A204.1 (cell line): ENCODE data around the gene COL16A1.

Experiments
- FAIRE-seq: peaks from 2 replicates; lab custom pipeline; 2012; peaks lifted over from hg19 to GRCh38; lab: Jason Lieb, UNC

Gene COL16A1

DNA sequence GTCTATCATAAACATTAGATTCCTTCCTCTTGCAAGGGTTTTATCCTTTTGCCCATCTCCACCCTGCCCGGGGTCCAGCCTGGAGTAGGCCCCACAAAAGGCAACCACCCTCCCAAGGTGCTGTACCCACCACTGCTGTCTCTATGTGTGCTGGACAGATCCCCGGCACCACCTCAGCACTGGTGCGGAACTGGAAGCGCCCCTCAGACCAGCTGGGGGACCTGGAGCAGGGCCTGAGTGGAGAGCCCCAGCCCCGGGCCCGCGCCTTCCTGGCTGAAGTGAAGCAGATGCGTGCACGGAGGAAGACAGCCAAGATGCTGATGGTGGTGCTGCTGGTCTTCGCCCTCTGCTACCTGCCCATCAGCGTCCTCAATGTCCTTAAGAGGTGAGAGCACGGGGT is 80.5 kb downstream of the COL16A1 start:
- FAIRE-seq = no peak

DNA sequence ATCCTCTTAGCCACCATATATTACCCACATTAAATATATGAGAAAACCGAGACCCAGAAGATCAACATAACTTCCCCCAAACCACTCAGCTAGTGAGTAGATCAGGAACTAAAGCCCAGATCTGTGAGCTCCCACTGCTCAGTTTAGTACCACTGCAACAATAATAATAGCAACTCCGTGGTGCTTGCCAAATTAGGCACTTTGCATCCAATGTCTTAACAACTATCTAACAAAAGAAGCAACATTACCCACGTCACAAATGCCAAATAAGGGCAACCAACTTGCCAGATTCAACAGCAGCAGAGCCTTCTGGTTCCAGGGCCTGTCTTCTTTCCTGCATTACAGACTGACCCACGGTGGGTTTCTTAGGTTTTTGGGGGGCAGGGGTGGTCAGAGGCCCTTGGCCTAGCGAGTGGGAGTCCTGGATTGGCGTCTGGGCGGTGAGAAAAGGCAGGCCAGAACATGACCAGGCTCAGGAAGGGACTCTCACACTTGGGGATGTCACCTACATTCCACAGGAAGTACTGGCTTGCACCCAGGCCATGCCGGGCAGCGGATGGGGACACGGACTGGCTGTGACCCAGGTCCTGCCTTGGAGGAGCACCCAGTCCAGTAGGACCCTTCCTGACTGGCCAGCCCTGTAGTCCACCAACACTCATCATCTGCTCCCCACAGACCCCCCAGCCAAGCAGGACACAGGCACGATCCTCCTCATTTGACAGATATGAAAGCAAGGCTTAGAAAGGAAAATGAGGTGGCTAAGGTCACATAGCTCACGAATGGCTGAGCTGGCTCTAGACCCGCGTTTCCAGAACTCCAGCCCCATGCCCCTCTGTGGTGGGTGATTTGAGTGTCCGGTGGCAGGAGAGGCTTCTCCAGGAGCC is 81.7 kb downstream of the COL16A1 start:
- no peak for FAIRE-seq

DNA sequence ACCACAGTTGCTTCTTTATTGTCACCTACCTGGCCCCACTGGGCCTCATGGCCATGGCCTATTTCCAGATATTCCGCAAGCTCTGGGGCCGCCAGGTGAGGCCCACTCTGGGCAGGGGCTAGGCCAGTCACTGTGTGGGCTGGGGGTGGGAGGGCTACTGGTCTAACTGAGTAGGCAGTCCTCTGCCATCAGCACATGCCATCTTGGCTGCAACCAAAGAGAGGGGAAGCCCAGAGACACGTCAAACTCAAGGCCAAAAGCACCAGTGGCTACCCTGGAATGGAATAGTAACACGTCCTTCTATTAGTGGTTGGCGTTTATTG is 82.4 kb downstream of the COL16A1 start:
- FAIRE-seq = no peak

DNA sequence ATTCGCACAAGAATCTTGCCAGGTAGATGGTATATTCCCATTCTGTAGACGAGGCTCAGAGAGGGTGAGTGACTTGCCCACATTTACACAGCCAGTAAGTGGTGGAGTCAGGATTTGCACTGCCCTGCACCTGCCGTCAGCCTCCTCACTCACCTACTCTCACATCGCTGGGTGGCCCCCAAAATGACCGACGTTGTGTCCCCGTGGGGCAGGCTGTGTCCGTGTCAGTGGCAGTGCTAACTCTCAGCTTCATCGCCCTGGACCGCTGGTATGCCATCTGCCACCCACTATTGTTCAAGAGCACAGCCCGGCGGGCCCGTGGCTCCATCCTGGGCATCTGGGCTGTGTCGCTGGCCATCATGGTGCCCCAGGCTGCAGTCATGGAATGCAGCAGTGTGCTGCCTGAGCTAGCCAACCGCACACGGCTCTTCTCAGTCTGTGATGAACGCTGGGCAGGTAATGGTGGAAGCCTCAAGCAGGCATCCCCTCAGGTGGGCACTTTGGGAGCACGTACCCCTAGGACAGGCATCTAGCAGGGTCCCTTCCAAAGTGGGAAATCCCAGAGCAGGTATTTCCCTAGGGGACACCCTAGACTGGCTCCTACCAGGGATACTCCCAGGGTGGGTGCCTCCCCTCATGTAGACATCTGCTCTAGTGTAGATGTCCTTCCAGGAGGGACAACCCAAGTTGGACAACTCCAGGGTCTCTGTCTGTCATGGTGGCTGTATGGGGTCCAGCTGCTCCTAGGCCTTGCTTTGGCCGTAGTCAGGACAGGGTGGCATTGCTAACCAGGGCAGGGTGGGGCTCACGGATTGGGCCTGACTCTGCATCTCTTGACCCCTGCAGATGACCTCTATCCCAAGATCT is 83.0 kb downstream of the COL16A1 start:
- no peak for FAIRE-seq

DNA sequence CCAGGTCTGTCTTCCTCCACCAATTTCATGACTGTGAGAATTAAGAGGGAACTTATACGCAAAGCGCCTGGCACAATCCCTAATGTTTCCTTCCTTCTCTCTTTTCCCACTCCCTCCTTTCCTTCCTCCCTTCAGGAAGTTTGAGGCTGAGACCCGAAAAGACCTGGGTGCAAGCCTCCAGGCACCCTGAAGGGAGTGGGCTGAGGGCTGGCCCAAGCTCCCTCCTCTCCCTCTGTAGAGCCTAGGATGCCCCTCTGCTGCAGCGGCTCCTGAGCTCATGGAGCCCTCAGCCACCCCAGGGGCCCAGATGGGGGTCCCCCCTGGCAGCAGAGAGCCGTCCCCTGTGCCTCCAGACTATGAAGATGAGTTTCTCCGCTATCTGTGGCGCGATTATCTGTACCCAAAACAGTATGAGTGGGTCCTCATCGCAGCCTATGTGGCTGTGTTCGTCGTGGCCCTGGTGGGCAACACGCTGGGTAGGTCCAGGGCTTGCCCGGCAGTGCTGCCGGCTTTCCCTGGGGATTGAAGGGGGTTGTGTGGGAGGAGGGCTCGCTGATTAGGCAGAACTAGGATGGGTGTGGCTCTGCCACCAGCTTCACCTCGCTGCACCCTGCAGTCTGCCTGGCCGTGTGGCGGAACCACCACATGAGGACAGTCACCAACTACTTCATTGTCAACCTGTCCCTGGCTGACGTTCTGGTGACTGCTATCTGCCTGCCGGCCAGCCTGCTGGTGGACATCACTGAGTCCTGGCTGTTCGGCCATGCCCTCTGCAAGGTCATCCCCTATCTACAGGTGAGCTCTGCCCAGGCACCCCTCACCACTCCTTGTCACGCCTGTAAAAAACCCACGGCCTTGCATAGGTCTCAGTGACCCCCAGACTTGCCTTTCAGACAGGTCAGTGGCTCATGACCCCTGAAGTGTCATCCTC is 84.6 kb downstream of the COL16A1 start:
- FAIRE-seq = no peak

DNA sequence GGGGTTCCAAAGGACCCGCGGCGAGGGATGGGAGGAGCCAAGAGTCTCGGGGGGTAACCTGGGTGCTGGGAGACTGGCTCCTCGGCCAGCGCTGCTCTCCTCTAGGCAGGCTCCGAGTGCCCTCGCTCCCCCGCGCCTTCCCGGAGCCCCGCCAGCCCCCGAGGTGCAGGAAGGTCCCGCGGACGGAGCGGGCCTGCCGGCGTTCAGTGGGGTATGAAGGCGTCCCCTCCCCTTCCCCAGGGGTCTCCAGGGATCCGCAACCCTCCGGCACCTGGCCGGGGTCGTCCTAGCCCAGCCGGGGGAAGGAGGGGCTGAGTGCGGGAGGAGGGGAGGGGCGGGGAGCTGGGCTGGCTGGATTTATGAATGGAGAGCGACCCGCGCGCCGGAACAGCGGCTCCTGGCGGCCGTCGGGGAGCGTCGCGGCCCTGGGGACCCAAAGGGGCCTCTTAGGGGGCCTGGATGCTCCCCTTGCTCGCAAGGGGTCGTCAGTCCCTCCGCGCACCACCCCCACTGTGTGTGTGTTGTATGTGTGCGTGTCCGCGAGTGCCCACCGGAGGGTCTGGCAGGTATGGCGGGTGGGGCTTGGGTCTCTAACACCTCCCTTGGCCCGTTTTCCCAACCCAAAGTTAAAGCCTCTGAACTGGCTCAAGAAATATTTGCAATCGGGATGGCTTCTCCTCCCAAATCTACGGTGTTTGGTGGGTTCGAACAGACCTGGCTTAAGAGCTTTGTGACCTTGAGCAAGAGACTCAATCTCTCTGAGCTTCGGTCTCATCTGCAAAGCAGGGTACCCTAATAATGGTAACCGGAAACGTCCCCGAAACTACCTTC is 85.7 kb downstream of the COL16A1 start:
- no peak for FAIRE-seq

DNA sequence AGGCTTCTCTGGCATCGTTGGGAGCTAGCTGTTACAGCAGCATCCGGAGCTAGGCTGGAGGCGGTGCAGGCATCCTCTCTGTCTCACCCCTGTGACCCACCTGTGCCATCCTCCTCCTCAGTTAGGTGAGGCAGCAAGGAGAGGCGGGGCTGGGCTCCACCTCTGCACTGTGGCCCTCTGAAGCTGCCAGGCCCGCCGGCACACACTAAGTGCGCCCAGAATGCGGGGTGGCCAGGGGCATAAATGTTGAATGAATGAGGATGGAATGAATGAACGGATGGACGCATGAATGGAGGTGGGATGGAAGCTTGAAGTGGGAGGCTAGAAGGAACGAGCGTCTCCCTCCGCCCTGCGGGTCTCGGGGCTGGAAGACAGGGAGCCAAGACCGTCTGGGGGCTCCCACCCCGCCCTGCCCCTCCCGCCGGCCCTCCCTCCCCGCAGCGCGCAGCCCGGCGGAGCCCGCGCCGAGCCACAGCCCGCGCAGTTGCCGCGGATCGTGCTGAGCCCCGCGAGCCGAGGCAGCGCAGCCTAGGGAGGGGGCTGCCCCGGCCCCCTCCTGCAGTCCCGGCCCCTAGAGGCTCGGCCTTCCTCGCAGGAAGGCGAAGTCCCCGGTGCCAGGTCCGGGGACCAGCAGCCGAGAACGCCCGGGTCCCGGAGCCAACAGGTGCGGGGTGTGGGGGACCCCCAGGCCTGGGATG is 86.5 kb downstream of the COL16A1 start, which contains the start of gene HCRTR1:
HCRTR1 (plus strand) TSS at position 472 of the 698 bp plus-strand sequence. CDS start 1,504 bp downstream, outside the sequence.
- no peak for FAIRE-seq

DNA sequence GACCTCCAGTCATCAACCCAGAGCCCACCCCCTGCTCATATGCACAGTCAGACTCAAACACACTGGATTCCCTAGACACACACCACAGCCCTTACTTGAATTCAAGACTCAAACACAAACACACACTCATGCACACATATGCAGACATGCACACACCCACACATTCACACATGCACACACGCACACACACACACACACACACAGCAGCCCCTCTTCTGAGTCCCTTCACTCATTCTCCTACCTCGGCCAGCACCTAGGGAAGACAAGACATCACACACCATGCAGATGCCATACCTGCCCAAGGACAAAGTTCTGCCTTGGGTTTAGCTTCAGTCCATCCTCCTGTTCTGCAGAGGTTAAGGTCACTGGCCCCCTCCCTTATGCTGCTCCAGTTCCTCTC is 87.9 kb downstream of the COL16A1 start:
- FAIRE-seq = no peak

DNA sequence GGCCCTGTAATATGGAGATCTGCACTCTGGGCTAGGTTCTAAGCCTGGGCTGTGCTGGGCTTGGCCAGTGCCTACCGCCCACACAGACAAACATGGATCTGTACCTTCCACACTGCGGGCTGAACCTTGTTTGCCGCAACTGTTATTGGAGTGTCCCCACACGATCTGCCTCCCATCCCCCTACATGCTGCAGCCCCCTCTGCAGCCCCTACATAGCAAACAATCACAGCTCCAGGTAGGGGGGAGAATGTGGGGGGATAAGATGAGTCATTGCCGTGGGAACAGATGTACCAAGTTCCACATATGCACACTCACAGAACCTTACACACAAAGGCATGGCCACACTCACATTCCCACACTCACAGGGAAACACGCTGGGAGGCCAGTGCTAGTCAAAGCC is 88.4 kb downstream of the COL16A1 start:
- FAIRE-seq = no peak

DNA sequence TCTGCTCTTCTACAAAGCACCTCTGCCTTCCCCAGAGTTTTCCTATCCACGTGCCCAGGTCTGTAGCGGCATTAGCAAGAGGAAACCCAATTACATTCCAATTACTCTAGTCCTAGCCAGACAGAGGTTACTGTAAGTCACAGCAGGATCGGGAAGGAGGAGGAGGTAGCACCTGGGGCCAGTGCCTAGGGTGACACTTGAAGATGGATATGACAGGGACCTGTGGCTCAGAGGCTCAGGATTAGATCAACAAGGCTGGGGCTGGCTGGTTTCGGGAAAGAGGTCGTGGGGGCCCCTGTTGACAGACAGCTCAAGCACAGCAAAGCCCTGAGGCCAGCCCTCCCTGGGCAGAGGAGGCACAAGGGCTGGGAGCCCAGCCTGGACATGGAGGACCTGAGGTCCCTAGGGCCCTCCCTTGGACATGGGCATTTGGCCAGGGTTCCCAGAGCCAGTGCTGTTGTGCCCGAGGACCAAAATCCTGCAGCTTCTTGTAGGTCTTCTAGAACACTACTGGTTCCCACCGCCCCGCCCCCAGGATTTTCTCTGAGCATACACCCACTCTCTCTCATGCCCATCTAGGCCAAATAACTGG is 89.3 kb downstream of the COL16A1 start:
- no peak for FAIRE-seq

DNA sequence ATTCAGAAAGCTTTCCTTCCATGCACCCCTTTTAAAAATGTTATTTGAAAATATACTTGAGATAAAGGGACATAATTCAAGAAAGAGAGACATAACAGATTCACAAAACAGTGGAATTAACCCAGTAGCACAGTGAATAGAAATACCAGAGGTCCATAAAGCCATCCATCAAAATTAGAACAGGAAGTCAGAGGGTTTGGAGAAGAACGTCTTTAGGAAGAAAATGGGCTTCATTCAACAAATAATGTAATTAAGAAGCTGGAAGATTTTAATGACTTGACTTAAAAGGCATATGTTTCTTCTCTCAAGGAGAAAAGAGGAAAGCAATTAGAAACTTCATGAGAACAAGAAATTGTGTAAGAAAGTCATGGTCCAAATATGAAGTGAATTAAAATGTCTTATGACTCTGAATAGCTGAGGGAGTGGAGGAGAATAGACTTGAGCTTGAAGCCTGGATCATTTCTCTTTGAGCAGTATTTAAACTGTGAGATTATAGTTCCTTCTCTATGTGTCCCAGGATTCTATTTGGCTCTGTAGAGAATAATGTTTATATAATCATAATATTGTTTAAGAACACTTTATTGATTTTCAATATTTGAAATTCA is 94.2 kb downstream of the COL16A1 start:
- no peak for FAIRE-seq

DNA sequence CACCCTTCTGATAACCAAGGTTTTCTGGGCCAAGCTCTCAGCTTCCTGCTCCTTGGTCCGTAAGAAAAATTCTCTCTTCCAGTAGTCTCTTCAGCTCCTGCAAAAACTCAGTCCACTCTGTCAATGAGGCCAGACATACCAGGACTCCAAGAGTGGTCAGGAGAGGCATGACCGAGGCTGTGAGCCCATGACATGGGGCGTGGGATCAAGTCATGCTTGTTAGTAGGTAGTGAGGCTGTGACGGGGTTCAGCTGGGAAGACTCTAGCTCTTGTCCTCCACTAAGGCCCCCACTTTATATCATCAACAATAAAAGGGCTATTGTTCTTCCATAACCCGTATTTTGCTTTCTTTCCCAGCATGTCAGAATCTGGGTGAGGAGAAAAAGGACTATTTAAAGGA is 96.5 kb downstream of the COL16A1 start:
- FAIRE-seq = no peak

DNA sequence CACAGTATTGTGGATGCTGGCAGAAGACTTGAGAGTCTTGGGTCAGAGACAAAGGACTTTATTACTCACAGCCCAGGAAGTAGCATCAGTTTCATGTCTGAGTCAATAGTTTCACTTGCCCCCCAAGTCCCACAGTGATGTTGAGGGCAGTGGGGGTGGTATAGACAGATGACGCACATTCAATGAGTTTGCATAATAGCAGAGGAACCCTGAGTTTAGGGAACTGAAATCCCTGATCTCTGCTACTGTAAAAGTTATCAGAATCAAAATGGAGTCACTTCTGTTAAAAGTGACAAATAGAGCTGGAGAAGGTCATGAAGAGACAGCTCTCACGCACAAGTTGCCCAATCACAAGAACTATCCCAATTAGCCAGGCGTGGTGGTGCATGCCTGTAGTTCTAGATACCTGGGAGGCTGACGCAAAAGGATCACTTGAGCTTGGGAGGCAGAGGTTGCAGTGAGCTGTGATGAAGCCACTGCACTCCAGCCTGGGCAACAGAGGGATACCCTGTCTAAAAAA is 97.8 kb downstream of the COL16A1 start:
- FAIRE-seq = no peak
